B cell (primary cell): ENCODE results near the gene NAA80.

Source experiments
- CTCF ChIP-seq: fragments of 200-600 bp; IDR thresholded peaks from one replicate; pipeline ENCODE4 v1.8.0; 2022; ENCODE audit warnings: antibody characterized with exemption, mild to moderate bottlenecking
- EZH2 ChIP-seq: IDR thresholded peaks from 2 replicates; pipeline ENCODE4 v1.6.1; 2012; ENCODE audit warnings: borderline replicate concordance, low read depth, mild to moderate bottlenecking, moderate library complexity, low read length; ENCODE audit not compliant: insufficient read depth, poor library complexity, severe bottlenecking

- TF ChIP-seq CTCF (no peak), EZH2 (no peak)
Observed at GRCh38 chr3:50327943-50328691, 28.9 kb upstream of the NAA80 start, which contains the start of gene TUSC2.
